HL-60 (cell line): ENCODE data around the gene RHAG.

ENCODE experiments used
- DNase-seq, 2 experiments: peaks; one replicate each; pipeline ENCODE4 v3.0.0-alpha.2; 2010 to 2020; ENCODE audit warnings: low read depth in 1 of 2, low spot score in 1 of 2
- H3K27ac ChIP-seq: fragments of 250-450 bp; sonication (Bioruptor Pico); replicated peaks from 2 replicates; pipeline ENCODE4 v1.5.1; 2020; ENCODE audit warnings: mild to moderate bottlenecking, moderate library complexity
- H3K27me3 ChIP-seq: fragments of 250-450 bp; sonication (Bioruptor Pico); 2 replicates; pipeline ENCODE4 v1.5.1; 2021; ENCODE audit warnings: mild to moderate bottlenecking, moderate library complexity; ENCODE audit not compliant: insufficient read depth, poor library complexity, severe bottlenecking
- H3K4me3 ChIP-seq: replicated peaks from 2 replicates; pipeline ENCODE4 v1.5.1; 2011; ENCODE audit warnings: mild to moderate bottlenecking, control low read depth, low read length; ENCODE audit not compliant: insufficient read depth
- GABPA ChIP-seq: IDR thresholded peaks from 2 replicates; pipeline ENCODE4 v1.6.1; 2012; ENCODE audit warnings: low read depth
- POLR2AphosphoS5 ChIP-seq: IDR thresholded peaks from 2 replicates; pipeline ENCODE4 v1.6.1; 2012; ENCODE audit warnings: low read depth
- SPI1 ChIP-seq: IDR thresholded peaks from 2 replicates; pipeline ENCODE4 v1.6.1; 2012; ENCODE audit warnings: low read depth, mild to moderate bottlenecking, borderline replicate concordance
- TF ChIP-seq, protein P1 (sequence below): IDR thresholded peaks from one replicate; pipeline ENCODE4 v1.5.1; 2011; ENCODE audit warnings: low read length, control low read depth, inconsistent platforms; ENCODE audit not compliant: insufficient read depth
- TF ChIP-seq, protein P2 (sequence below): IDR thresholded peaks from 2 replicates; pipeline ENCODE4 v1.6.1; 2012; ENCODE audit warnings: low read depth; ENCODE audit not compliant: insufficient replicate concordance

Gene RHAG

DNA sequence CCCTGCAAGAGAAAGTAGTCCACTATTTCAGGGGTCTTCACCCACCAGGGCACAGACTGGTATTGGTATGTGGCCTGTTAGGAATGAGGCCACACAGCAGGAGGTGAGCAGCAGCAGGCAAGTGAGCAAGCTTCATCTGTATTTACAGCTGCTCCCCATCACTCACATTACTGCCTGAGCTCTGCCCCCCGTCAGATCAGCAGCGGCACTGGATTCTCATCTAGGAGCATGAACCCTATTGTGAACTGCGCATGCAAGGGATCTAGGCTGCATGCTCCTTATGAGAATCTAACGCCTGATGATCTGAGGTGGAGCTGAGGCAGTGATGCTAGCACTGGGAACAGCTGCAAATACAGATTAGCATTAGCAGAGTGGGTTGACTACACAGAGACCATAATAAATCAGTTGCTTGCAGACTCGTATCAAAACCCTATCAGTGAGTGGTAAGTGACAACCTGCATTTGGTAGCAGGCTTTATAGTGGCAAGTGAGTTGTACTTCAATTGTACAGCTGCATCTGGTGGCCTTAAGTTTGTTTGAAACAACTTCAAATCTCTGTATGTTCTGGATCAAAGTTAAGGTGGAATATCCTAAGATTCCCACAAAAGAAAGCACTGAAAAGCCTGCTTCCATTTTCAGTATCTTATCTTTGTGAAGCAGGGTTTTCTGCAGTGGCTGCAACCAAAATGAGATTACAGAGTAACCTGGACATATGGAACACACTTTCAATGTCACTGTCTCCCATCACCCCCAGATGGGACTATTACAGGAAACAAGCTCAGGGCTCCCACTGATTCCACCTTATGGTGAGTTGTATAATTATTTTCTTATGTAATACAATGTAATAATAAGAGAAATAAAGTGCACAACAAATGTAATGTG, 73.4 kb downstream of the RHAG start:
- TF ChIP-seq, protein P1, sequence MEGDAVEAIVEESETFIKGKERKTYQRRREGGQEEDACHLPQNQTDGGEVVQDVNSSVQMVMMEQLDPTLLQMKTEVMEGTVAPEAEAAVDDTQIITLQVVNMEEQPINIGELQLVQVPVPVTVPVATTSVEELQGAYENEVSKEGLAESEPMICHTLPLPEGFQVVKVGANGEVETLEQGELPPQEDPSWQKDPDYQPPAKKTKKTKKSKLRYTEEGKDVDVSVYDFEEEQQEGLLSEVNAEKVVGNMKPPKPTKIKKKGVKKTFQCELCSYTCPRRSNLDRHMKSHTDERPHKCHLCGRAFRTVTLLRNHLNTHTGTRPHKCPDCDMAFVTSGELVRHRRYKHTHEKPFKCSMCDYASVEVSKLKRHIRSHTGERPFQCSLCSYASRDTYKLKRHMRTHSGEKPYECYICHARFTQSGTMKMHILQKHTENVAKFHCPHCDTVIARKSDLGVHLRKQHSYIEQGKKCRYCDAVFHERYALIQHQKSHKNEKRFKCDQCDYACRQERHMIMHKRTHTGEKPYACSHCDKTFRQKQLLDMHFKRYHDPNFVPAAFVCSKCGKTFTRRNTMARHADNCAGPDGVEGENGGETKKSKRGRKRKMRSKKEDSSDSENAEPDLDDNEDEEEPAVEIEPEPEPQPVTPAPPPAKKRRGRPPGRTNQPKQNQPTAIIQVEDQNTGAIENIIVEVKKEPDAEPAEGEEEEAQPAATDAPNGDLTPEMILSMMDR, result no peak
- TF ChIP-seq POLR2AphosphoS5 (no peak), GABPA (no peak), SPI1 (no peak)
- TF ChIP-seq, protein P2, sequence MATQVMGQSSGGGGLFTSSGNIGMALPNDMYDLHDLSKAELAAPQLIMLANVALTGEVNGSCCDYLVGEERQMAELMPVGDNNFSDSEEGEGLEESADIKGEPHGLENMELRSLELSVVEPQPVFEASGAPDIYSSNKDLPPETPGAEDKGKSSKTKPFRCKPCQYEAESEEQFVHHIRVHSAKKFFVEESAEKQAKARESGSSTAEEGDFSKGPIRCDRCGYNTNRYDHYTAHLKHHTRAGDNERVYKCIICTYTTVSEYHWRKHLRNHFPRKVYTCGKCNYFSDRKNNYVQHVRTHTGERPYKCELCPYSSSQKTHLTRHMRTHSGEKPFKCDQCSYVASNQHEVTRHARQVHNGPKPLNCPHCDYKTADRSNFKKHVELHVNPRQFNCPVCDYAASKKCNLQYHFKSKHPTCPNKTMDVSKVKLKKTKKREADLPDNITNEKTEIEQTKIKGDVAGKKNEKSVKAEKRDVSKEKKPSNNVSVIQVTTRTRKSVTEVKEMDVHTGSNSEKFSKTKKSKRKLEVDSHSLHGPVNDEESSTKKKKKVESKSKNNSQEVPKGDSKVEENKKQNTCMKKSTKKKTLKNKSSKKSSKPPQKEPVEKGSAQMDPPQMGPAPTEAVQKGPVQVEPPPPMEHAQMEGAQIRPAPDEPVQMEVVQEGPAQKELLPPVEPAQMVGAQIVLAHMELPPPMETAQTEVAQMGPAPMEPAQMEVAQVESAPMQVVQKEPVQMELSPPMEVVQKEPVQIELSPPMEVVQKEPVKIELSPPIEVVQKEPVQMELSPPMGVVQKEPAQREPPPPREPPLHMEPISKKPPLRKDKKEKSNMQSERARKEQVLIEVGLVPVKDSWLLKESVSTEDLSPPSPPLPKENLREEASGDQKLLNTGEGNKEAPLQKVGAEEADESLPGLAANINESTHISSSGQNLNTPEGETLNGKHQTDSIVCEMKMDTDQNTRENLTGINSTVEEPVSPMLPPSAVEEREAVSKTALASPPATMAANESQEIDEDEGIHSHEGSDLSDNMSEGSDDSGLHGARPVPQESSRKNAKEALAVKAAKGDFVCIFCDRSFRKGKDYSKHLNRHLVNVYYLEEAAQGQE, result no peak
- DNase-seq, result no peak
- Histone ChIP-seq H3K27ac (no peak overlapping the region), H3K27me3 (no peaks in the 10 kb centered on the region), H3K4me3 (no peak overlapping the region)

DNA sequence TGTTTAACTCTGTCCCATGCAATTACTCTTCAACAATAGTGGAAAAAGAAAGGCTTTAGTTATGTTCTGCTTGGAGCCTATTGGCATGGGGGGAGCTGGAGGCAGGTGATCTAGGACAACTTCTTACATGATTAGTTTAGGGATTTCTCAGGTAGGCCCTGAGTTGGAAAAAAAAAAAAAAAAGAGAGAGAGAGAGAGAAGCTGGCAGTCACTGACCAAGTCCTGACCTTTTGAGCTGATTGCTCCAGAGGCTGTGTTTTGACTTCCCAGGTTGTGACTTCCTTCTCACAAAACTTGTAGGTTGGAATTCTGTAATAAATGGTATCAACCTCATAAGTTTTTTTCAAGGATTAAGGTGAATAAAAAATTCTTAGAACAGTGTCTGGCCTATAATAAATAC, 78.4 kb downstream of the RHAG start:
- TF ChIP-seq GABPA, result no peak
- TF ChIP-seq, protein P1, result no peak
- TF ChIP-seq, protein P2, result no peak
- TF ChIP-seq SPI1, result no peak
- no peak for TF ChIP-seq POLR2AphosphoS5
- Histone ChIP-seq H3K27ac (no peak overlapping the region), H3K27me3 (no peaks in the 10 kb centered on the region), H3K4me3 (no peak overlapping the region)
- DNase-seq, result no peak

DNA sequence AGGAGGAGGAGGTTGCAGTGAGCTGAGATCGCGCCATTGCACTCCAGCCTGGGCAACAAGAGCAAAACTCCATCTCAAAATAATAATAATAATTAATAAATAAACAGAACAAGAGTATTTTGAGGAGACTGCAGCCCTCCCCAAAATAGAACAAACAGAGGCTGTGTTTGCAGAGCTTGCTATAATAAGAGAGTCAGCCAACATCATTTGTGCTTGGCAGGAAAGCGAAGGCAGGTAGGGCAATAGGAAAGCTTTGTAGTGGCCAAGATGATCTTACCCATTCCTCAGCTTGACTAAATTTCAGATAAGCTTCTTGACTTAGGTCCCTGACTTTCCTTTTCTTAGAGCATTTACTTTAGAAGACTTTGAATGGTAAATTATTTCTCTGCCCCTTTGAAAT, 79.5 kb downstream of the RHAG start:
- no peak for DNase-seq
- Histone ChIP-seq H3K27me3 (no peaks in the 10 kb centered on the region), H3K27ac (no peak overlapping the region), H3K4me3 (no peak overlapping the region)
- TF ChIP-seq GABPA (no peak), SPI1 (no peak), POLR2AphosphoS5 (no peak)
- TF ChIP-seq, protein P1, result no peak
- TF ChIP-seq, protein P2, result no peak
